ENCODE results near the gene ABHD12.

GRCh38 chr20:25325073-25325472 is 65.6 kb downstream of the ABHD12 start:
- TF ChIP-seq CTCF (IDR thresholded peaks at IDR 0.05) (no peak), POLR2A (IDR thresholded peaks at IDR 0.05) (no peak)

Data from uterus (tissue), 2 donors.